Measurements from ENCODE around the gene CPNE1.

CPNE1 gene

GRCh38 chr20:35704514-35705261 is 40.0 kb upstream of the CPNE1 start:
- TF ChIP-seq CTCF (IDR thresholded peaks at IDR 0.05; ENCODE audit: low read depth, low read length) (no peak), EZH2phosphoT487 (IDR thresholded peaks at IDR 0.05; ENCODE audit: low read depth) (no peak)
- Histone ChIP-seq H3K4me1 (ENCODE audit: low read length) (peaks cover 10% of the 10 kb centered on the region), H3K4me3 (ENCODE audit: low read length) (no peak overlapping the region), H3K4me2 (ENCODE audit: low read length) (no peak overlapping the region), H3K9me3 (ENCODE audit: insufficient read depth, low read length) (no peaks in the 10 kb centered on the region), H3K27ac (ENCODE audit: low read length) (no peak overlapping the region), H3K79me2 (ENCODE audit: low read length) (peaks cover 55% of the 10 kb centered on the region), H3K36me3 (replicated peaks; ENCODE audit: low read depth, low read length) (peaks cover 62% of the 10 kb centered on the region), H2AFZ (ENCODE audit: low read depth, low read length) (no peak overlapping the region), H3K27me3 (ENCODE audit: low read depth, low read length) (no peaks in the 10 kb centered on the region), H4K20me1 (ENCODE audit: insufficient read depth, low read length) (peaks cover 49% of the 10 kb centered on the region), H3K9ac (ENCODE audit: low read length) (no peak overlapping the region)

GRCh38 chr20:35702824-35703695 is 38.4 kb upstream of the CPNE1 start:
- no peaks in the 10 kb centered on the region for H3K27me3 ChIP-seq (ENCODE audit: low read depth, low read length)
- H3K36me3 ChIP-seq (replicated peaks; ENCODE audit: low read depth, low read length): peaks cover 48% of the 10 kb centered on the region

GRCh38 chr20:35702051-35702823 is 37.5 kb upstream of the CPNE1 start:
- no peak for TF ChIP-seq CTCF (IDR thresholded peaks at IDR 0.05; ENCODE audit: low read depth, low read length)
- no peak for TF ChIP-seq EZH2phosphoT487 (IDR thresholded peaks at IDR 0.05; ENCODE audit: low read depth)
- Histone ChIP-seq H3K4me3 (ENCODE audit: low read length) (no peak overlapping the region), H3K27ac (ENCODE audit: low read length) (no peak overlapping the region), H4K20me1 (ENCODE audit: insufficient read depth, low read length) (peaks cover 31% of the 10 kb centered on the region), H3K79me2 (ENCODE audit: low read length) (peaks cover 56% of the 10 kb centered on the region), H2AFZ (ENCODE audit: low read depth, low read length) (no peak overlapping the region), H3K36me3 (replicated peaks; ENCODE audit: low read depth, low read length) (peaks cover 42% of the 10 kb centered on the region), H3K4me1 (ENCODE audit: low read length) (peaks cover 19% of the 10 kb centered on the region), H3K9ac (ENCODE audit: low read length) (no peak overlapping the region), H3K9me3 (ENCODE audit: insufficient read depth, low read length) (no peaks in the 10 kb centered on the region), H3K4me2 (ENCODE audit: low read length) (no peak overlapping the region), H3K27me3 (ENCODE audit: low read depth, low read length) (no peaks in the 10 kb centered on the region)

More at GRCh38 chr20:35702824-35703695, 38.4 kb upstream of the CPNE1 start:
- no peak overlapping the region for H3K27ac ChIP-seq (ENCODE audit: low read length)
- H3K9ac ChIP-seq (ENCODE audit: low read length): no peak overlapping the region
- peaks cover 55% of the 10 kb centered on the region for H3K79me2 ChIP-seq (ENCODE audit: low read length)
- H4K20me1 ChIP-seq (ENCODE audit: insufficient read depth, low read length): peaks cover 35% of the 10 kb centered on the region
- no peaks in the 10 kb centered on the region for H3K9me3 ChIP-seq (ENCODE audit: insufficient read depth, low read length)
- peaks cover 15% of the 10 kb centered on the region for H3K4me1 ChIP-seq (ENCODE audit: low read length)
- H3K4me2 ChIP-seq (ENCODE audit: low read length): no peak overlapping the region
- H2AFZ ChIP-seq (ENCODE audit: low read depth, low read length): no peak overlapping the region
- TF ChIP-seq CTCF (IDR thresholded peaks at IDR 0.05; ENCODE audit: low read depth, low read length) (no peak), EZH2phosphoT487 (IDR thresholded peaks at IDR 0.05; ENCODE audit: low read depth) (no peak)
- no peak overlapping the region for H3K4me3 ChIP-seq (ENCODE audit: low read length)
